Neural progenitor cell (in vitro differentiated cells): ENCODE results near the gene COX4I2. TPM values are rescaled to one million over a fixed set of nuclear protein-coding genes. Genes with fewer than 3 reads are reported as not detected.

ENCODE experiments used
- DNase-seq: peaks from one replicate; pipeline ENCODE4 v3.0.0-alpha.2; 2016; ENCODE audit warnings: low spot score
- H2AFZ ChIP-seq: fragments of 200-600 bp; sonication (generic); replicated peaks from 2 replicates; pipeline ENCODE4 v1.6.1; 2016; ENCODE audit warnings: antibody characterized with exemption
- H3F3A ChIP-seq: fragments of 200-600 bp; sonication (generic); 2 replicates; pipeline ENCODE4 v1.6.1; 2016; ENCODE audit warnings: antibody characterized with exemption, low read depth
- H3K27ac ChIP-seq: fragments of 200-600 bp; sonication (generic); 2 replicates; pipeline ENCODE4 v1.5.1; 2016; ENCODE audit warnings: mild to moderate bottlenecking
- H3K27me3 ChIP-seq: fragments of 200-600 bp; sonication (generic); 2 replicates; pipeline ENCODE4 v1.6.1; 2016; ENCODE audit warnings: mild to moderate bottlenecking, moderate library complexity
- H3K36me3 ChIP-seq: fragments of 200-600 bp; sonication (generic); 2 replicates; pipeline ENCODE4 v1.5.1; 2016
- H3K4me1 ChIP-seq: fragments of 200-600 bp; sonication (generic); 2 replicates; pipeline ENCODE4 v1.6.1; 2016; ENCODE audit warnings: mixed run types
- H3K4me2 ChIP-seq: fragments of 200-600 bp; sonication (generic); 2 replicates; pipeline ENCODE4 v1.6.1; 2016
- H3K4me3 ChIP-seq: fragments of 200-600 bp; sonication (generic); 2 replicates; pipeline ENCODE4 v1.5.1; 2016
- H3K79me2 ChIP-seq: fragments of 200-600 bp; sonication (generic); 2 replicates; pipeline ENCODE4 v1.6.1; 2016; ENCODE audit warnings: low read depth
- H3K9ac ChIP-seq: fragments of 200-600 bp; sonication (generic); 2 replicates; pipeline ENCODE4 v1.6.1; 2016
- H3K9me3 ChIP-seq: fragments of 200-600 bp; sonication (generic); 2 replicates; pipeline ENCODE4 v1.5.1; 2016; ENCODE audit warnings: low read depth
- H4K20me1 ChIP-seq: fragments of 200-600 bp; sonication (generic); 2 replicates; pipeline ENCODE4 v1.6.1; 2016; ENCODE audit warnings: low read depth
- H3K27ac Mint-ChIP-seq: 3 replicates; pipeline ENCODE4 v1.8.0; 2021; ENCODE audit warnings: mixed read lengths
- H3K27me3 Mint-ChIP-seq: 2 replicates; pipeline ENCODE4 v1.8.0; 2022; ENCODE audit warnings: low read depth, mild to moderate bottlenecking, inconsistent platforms, moderate library complexity, mixed read lengths; ENCODE audit not compliant: insufficient read depth
- H3K36me3 Mint-ChIP-seq: 3 replicates; pipeline ENCODE4 v1.8.0; 2021; ENCODE audit warnings: mixed read lengths
- H3K4me1 Mint-ChIP-seq: 3 replicates; pipeline ENCODE4 v1.8.0; 2021; ENCODE audit warnings: mixed read lengths
- H3K4me3 Mint-ChIP-seq: 3 replicates; pipeline ENCODE4 v1.8.0; 2021; ENCODE audit warnings: mild to moderate bottlenecking, moderate library complexity, mixed read lengths
- H3K9me3 Mint-ChIP-seq: 3 replicates; pipeline ENCODE4 v1.8.0; 2020; ENCODE audit warnings: mixed read lengths
- CTCF ChIP-seq: fragments of 200-600 bp; sonication (generic); IDR thresholded peaks from 2 replicates; pipeline ENCODE4 v1.5.1; 2017; ENCODE audit warnings: antibody characterized with exemption, mild to moderate bottlenecking
- EZH2 ChIP-seq: fragments of 200-600 bp; sonication (generic); IDR thresholded peaks from 2 replicates; pipeline ENCODE4 v1.6.1; 2017; ENCODE audit warnings: antibody characterized with exemption, mild to moderate bottlenecking, moderate library complexity
- EZH2phosphoT487 ChIP-seq: fragments of 200-600 bp; sonication (generic); IDR thresholded peaks from 2 replicates; pipeline ENCODE4 v1.6.1; 2017; ENCODE audit warnings: antibody characterized with exemption
- microRNA-seq: library from miRNA; unstranded; fragments of <30 nt; microRNA quantifications from one replicate; pipeline ENCODE4, GENCODE V29; 2016
- small RNA-seq: library from RNA; depleted of rRNA; stranded (forward); fragments of <200 nt; gene quantifications from one replicate; pipeline ENCODE3, GENCODE V24; 2015
- total RNA-seq: library from RNA; depleted of rRNA; stranded (reverse); fragments of >200 nt; gene quantifications from 2 replicates; pipeline ENCODE4 v1.2.3, GENCODE V29; 2015; ENCODE audit warnings: low replicate concordance

COX4I2 gene
- total RNA-seq, 1 donor from 2014 or later = not detected

- Mint-ChIP-seq H3K4me1 (peaks cover 16% of the 10 kb centered on the region), H3K9me3 (no peaks in the 10 kb centered on the region), H3K4me3 (no peak overlapping the region), H3K27ac (no peak overlapping the region), H3K36me3 (peaks cover 12% of the 10 kb centered on the region), H3K27me3 (no peaks in the 10 kb centered on the region)
- H3K9me3 ChIP-seq = no peaks in the 10 kb centered on the region
- TF ChIP-seq EZH2 (no peak), CTCF (no peak), EZH2phosphoT487 (no peak)
- DNase-seq = no peak
- H2AFZ ChIP-seq = no peak overlapping the region
- no peak overlapping the region for H3K4me3 ChIP-seq
- no peaks in the 10 kb centered on the region for H3K36me3 ChIP-seq
- H3K4me2 ChIP-seq = no peak overlapping the region
- peaks cover 64% of the 10 kb centered on the region for H3K79me2 ChIP-seq
- H3K27ac ChIP-seq = no peak overlapping the region
- no peaks in the 10 kb centered on the region for H3K27me3 ChIP-seq
- no peak overlapping the region for H3K9ac ChIP-seq
- H3K4me1 ChIP-seq = peaks cover 17% of the 10 kb centered on the region
- peaks cover 31% of the 10 kb centered on the region for H4K20me1 ChIP-seq
- H3F3A ChIP-seq = peaks cover 44% of the 10 kb centered on the region
Observed at GRCh38 chr20:31693402-31693801, 55.7 kb downstream of the COX4I2 start.

GRCh38 chr20:31693987-31694661 is 56.4 kb downstream of the COX4I2 start:
- no peaks in the 10 kb centered on the region for H3K36me3 ChIP-seq
- peaks cover 64% of the 10 kb centered on the region for H3K79me2 ChIP-seq
- H3F3A ChIP-seq = peaks cover 41% of the 10 kb centered on the region
- H3K4me3 ChIP-seq = no peak overlapping the region
- TF ChIP-seq EZH2 (no peak), CTCF (no peak), EZH2phosphoT487 (no peak)
- H3K9ac ChIP-seq = no peak overlapping the region
- no peak overlapping the region for H2AFZ ChIP-seq
- peak overlapping the region; percentile 48 for H3K4me2 ChIP-seq
- no peaks in the 10 kb centered on the region for H3K9me3 Mint-ChIP-seq
- H3K27me3 ChIP-seq = no peaks in the 10 kb centered on the region
- H3K4me1 ChIP-seq = peaks cover 17% of the 10 kb centered on the region
- no peaks in the 10 kb centered on the region for H3K9me3 ChIP-seq
- H4K20me1 ChIP-seq = peaks cover 31% of the 10 kb centered on the region
- no peak overlapping the region for H3K4me3 Mint-ChIP-seq
- peak; percentile 56 for DNase-seq
- peak overlapping the region; percentile 76 for H3K27ac Mint-ChIP-seq
- H3K36me3 Mint-ChIP-seq = peaks cover 7% of the 10 kb centered on the region
- peaks cover 16% of the 10 kb centered on the region for H3K4me1 Mint-ChIP-seq
- no peaks in the 10 kb centered on the region for H3K27me3 Mint-ChIP-seq
- no peak overlapping the region for H3K27ac ChIP-seq

Small RNA genes within 50 kb of the gene (microRNA-seq; reads per million reads assigned to microRNA genes)
- not detected for gene MIR3193

Small RNA genes within 50 kb of the gene (small RNA-seq; reads per million reads assigned to genes)
- not detected for gene MIR3193

Other genes starting within 250 kb of the COX4I2 start
- not detected in 2 replicates for gene DEFB119, start 247.3 kb upstream of the COX4I2 start, total RNA-seq
- not detected in 2 replicates for gene DEFB121, start 231.7 kb upstream of the COX4I2 start, total RNA-seq
- gene DEFB123, start 197.3 kb upstream of the COX4I2 start, total RNA-seq = not detected in 2 replicates
- gene DEFB124, start 162.8 kb upstream of the COX4I2 start, total RNA-seq = not detected in 2 replicates
- not detected in 2 replicates for gene REM1, start 162.6 kb upstream of the COX4I2 start, total RNA-seq
- gene HM13, start 123.5 kb upstream of the COX4I2 start, total RNA-seq = 46.2 and 81.5 TPM in 2 replicates
- gene ID1, start 32.6 kb upstream of the COX4I2 start, total RNA-seq = 80.8 and 133 TPM in 2 replicates
- 60.0 and 74.6 TPM in 2 replicates for gene BCL2L1, start 85.0 kb downstream of the COX4I2 start, total RNA-seq
- gene TPX2, start 101.4 kb downstream of the COX4I2 start, total RNA-seq = 226 and 278 TPM in 2 replicates
- gene MYLK2, start 181.4 kb downstream of the COX4I2 start, total RNA-seq = 0.22 TPM in 1 of 2 replicates, not detected in the other
- gene FOXS1, start 207.7 kb downstream of the COX4I2 start, total RNA-seq = 0.53 TPM in 1 of 2 replicates, not detected in the other
- gene DUSP15, start 232.6 kb downstream of the COX4I2 start, total RNA-seq = 0.45 and 1.1 TPM in 2 replicates
- 0.34 TPM in 1 of 2 replicates, not detected in the other for gene TTLL9, start 232.7 kb downstream of the COX4I2 start, total RNA-seq